H54 (cell line): Measurements from ENCODE around the gene F3.

Experiments
- DNase-seq: peaks from one replicate; pipeline ENCODE4 v3.0.0; 2011; ENCODE audit warnings: low spot score, mixed read lengths; ENCODE audit not compliant: insufficient read length
- FAIRE-seq: peaks from 3 replicates; lab custom pipeline; 2011; peaks lifted over from hg19 to GRCh38; lab: Jason Lieb, UNC
- POLR2A ChIP-seq: IDR thresholded peaks from 2 replicates; pipeline ENCODE4 v1.6.1; 2011; ENCODE audit warnings: low read depth, mild to moderate bottlenecking, low read length

F3 gene

DNA sequence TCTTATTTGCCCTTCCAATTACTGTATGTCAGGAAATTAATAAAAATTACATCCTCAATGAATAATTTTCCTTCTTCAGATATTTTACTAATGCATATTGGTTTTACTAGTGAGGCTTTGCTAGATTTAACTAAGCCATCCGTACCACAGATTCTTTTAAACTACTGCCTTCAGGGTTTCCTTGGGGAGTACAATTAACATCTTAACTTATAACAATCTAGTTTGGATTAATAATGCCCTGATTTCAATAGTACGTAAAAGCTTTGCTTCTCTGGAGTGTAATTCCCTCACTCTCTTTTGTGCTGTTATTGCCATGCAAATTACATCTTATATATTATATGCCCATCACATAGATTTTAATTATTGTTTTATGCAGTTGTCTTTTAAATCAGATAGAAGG, 24.3 kb upstream of the F3 start:
- no peak for DNase-seq
- no peak for TF ChIP-seq POLR2A
- FAIRE-seq, result no peak

DNA sequence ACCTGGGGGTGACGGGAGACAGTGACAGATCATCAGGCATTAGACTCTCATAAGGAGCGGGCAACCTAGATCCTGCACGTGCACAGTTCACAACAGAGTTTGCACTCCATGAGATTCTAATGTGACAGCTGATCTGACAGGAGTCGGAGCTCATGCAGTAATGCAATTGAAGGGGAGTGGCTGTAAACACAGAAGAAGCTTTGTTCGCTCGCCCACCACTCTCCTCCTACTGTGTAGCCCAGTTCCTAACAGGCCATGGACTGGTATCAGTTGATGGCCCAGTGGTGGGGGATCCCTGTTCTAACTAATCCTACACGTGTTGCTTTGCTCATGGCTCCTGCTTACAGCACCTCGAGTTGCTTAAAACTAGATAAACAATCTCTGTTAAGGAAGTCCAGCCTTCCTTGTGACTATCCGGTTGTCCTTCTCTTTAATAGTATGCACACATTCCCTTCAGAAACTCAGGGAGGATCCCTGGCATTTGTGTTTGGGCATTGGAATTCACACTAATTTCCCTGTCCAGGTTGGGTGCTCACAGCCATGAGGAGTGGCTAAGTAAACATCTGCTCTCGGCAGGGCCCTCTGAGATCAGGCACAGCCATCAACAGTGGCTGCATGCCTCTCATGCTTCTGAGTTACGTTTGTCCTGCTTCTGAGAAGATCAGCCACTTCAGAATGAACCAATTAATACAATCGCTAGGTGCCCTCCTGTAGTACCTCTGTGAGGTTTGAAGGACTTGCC, 21.1 kb upstream of the F3 start:
- no peak for FAIRE-seq
- no peak for TF ChIP-seq POLR2A
- no peak for DNase-seq

DNA sequence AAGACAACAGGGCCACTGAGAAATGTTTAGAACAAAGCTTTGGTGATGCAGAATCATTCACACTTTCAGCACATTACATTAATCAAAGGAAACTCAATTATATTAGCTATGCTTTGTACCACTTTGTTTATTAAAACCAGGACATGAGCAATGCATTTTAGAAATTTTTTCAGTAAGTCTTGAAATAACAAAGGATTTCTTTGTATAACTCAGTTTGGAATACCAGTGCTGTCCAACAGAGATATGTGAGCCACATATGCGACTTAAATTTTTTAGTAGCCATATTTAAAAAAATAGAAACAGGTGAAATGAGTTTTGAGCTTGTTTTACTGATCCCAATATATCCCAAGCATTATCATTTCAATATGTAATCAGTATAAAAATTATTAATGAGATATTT, 18.8 kb upstream of the F3 start:
- FAIRE-seq, result no peak
- no peak for DNase-seq
- no peak for TF ChIP-seq POLR2A

DNA sequence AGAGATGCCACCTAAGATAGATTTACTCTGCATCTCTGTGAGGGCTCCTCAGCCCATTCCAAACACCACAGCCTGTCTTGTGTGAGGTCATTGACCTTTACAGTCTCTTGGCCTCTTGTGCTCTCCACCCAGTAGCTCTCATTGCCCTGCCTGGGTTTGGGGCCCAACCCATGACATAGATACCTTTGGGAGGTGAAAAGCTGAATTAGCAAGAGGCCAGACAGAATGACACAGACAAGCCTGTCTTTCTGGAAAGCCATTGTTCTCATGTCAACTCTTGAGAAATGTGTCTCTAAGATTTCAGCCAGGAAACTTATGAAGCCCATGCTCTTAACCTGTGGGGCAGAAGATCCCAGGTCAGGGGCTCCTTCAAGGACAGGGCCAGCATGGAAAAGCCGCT, 18.4 kb upstream of the F3 start:
- TF ChIP-seq POLR2A, result no peak
- DNase-seq (no peak), FAIRE-seq (no peak)

DNA sequence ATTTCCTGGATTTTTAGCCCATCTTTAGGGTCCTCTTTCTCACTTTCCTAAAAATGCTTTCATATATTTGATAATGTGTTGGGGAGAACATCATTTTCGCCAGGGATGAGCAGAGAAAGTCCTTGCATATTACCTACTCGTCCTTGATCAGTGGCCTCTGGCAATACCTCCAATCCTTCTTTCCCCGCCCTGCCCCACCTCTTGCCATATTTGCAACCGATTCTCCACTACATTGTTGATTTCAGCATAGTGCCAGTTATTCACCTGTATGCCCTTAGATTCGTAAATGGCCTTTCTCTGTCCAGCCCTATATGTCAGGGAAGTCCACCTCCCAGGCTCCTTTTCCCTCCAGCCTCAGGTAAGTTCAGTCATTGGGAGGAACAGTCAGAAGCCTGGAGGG, 13.5 kb upstream of the F3 start:
- DNase-seq (no peak), FAIRE-seq (no peak)
- no peak for TF ChIP-seq POLR2A

DNA sequence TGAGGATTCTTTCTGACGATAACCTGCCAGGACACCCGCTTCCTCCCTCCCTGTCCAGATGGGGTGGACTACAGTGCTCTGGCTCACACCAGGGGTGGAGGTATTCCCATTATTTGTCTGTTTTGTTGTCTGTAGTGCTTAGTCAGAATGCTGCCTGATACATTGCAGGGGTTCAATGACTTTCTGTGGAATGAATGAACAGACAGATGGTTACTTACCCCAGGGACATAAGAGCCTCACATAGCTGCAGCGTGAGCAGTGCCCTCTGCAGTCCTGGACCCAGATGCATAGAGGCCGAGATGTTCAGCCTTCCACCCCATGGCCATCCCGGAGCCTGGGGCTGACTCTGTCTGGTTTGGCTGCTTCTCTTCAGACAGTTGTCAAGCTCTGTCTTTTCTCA, 13.0 kb upstream of the F3 start:
- no peak for TF ChIP-seq POLR2A
- no peak for FAIRE-seq
- no peak for DNase-seq

DNA sequence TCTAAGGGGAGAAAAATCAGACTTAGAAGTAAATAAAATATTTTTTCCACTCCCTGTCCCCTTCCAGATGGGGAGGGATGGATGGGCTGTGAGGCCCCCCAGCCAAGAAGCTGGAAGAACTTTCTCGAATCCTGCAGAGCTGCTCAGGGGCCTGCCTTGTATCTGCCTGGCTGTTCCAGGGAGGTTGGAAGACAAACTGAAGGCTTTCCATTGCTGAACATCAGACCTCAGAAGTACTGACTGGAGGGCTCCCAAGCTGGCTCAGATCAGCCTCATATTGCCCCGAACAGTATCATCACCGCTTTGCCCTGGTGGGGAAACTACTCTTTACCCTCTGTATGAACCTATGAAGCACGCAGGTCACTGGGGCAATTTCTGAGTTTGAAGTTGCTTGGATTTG, 12.4 kb upstream of the F3 start:
- no peak for TF ChIP-seq POLR2A
- FAIRE-seq, result no peak
- DNase-seq, result no peak

DNA sequence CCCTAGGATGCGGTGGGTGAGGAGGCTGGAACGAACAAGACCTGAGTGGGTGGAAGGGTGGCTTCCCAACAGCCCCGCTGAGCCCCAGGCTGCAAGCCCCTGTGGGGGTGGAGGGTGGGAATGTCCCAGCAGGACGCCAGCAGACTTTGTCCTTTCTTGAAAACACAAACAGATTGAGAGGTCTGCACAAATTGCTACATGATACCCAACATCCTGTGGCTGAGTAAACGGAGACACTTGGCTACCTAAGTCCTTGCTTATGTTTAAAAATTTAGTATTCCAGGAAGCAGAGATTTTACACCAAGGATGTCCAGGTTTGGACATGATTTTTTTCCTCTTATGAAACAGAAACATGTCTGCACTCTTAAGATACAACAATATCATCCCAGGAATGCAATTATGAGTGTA, 11.8 kb upstream of the F3 start:
- FAIRE-seq (no peak), DNase-seq (no peak)
- no peak for TF ChIP-seq POLR2A

DNA sequence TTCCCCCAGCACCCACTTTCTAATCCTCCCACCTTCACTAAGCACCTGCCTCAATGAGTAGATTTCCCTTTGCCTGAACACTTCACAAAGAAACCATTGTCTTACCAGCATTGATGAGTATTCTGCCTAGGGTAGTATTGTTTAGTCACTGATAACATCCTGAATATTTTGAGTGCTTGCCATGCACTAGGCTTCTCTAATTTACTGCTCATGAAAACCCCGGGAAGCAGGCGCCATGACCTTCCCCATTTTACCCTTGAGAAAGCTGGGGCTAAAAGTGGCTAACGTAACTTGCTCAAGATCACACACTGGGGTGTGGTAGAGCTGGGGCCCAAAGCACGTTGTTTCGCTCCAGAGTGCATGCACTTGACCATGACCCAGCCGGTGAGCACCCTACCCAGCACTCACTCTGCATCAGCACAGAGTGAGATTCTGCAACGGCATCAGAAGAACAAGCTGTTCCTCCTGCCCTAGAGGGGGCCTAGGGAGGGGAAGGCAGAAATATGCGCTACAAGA, 10.6 kb upstream of the F3 start:
- no peak for TF ChIP-seq POLR2A
- DNase-seq (no peak), FAIRE-seq (no peak)

DNA sequence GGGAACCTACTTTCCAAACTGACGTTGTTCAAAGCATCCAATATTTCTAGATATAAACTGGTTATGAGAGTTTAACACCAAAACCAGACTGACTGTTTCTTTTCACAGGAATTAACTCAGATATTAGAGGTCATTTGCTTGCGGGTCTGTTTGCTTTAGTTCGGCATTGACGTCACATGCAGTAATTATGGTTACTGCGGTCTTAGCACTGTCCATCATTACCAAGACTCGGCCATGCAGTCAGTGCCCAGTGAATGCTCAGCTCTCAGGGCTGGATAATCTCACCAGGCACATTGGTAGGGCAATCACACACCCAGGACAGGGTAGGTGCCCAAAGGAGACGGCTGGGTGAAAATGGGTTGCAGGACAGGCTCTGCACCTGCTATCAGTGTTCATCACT, 9.9 kb upstream of the F3 start:
- no peak for TF ChIP-seq POLR2A
- DNase-seq, result no peak
- FAIRE-seq, result no peak

DNA sequence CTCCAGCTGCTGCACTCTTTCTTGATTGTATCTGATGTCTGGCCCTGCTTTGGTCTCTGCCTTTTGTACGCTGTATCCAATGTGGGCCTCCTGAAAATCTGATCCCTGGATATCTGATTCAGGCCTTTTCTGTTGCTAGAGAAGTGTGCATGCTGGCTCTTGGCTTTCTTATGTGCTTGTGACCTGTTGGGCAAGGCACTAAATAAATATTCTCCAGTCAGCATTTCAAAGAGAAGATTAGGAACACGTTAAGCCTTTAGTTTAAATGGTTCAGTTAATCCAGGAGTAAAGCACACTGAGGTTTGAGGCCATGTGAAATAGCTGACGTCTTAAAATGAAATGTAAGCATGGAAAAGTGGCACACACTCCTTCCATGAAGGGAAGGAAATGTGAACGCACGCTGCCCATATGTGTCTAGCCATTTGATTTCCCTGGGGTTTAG, 9.3 kb upstream of the F3 start:
- TF ChIP-seq POLR2A, result no peak
- DNase-seq, result no peak
- no peak for FAIRE-seq

DNA sequence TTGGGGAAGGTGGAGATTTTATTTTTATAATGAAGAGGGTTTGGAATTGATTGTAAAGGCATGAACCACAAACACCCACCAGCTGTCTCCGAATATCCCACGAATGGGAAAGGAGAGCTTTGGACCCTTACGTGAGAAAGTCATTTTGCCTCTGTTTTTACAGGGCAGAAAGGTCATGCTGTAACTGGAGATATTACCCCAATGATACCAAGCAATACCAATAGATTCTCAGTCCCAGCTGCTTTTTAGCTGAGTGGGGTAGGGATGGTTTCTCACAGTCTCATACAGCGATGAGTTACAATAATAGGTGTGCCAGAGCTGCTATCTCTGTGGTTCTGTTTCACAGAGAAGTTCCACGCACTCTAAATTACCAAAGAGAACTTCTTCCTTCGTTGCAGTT, 8.8 kb upstream of the F3 start:
- no peak for DNase-seq
- no peak for FAIRE-seq
- no peak for TF ChIP-seq POLR2A

DNA sequence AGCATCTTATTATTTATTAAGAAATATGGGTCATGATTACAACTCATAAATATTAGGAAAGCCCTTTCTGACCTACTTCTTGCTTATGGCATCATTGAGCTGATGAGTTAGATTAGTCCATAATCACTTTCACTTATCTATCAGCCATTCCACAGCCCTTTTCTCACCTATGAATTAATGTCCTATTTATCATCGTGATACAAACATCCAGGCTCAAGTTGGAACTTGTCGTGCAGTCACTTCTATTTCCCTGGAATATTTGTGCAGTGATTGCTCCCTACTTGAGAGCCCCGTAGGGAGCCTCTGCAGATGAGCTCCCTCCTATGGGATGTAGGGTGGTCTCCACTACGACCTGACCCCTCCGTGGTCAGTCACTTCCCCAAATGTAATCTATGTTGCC, 8.1 kb upstream of the F3 start:
- DNase-seq (no peak), FAIRE-seq (no peak)
- TF ChIP-seq POLR2A, result no peak

DNA sequence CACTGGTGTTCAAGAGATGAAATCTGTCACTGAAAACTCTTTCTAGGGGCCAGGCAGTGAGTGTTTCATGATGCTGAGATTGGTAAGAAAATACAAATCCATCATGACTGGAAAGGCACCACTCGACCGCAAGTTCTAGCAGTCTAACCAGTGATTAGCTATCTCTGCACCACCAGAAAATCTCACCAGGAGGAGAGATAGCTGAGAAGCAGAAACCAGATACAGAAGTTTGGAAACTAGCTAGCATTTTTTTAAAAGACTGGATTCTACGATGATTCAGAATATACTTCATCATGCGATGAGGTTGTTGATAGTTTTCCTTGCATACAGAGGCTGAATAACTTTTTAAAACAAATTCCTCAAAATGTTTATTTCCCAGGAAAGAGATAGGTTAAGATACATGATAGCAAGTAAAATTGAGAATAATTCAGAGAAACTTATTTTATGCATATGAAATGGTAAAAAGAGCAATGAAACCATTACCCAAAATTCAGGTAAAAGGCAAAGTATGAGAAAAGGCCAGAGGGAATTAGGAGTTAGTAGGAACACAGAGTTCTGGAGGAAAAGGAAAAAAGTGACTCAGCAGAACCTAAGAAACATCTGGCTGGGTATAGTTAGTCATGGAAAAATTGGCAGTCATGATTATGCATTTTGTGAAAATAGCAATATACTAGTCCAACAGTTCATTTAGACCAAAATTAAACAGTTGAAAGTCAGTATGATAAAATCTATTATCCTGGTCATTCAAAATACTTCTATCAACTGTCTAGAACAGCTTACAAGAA, 3.3 kb upstream of the F3 start:
- DNase-seq, result no peak
- no peak for TF ChIP-seq POLR2A

More for the DNA sequence above, 3.3 kb upstream of the F3 start:
- FAIRE-seq, result peak; percentile 78
